Glomerular visceral epithelial cell (primary cell): ENCODE results near the gene AFF3.
A peak's percentile ranks its signal among the peaks of the same experiment; 100 is the strongest.

ENCODE experiments used
- DNase-seq: peaks from one replicate; pipeline ENCODE4 v3.0.0-alpha.2; 2016; ENCODE audit errors: extremely low spot score

Gene AFF3

GRCh38 chr2:100071335-100072043, 70.9 kb downstream of the AFF3 start:
- DNase-seq = no peak

GRCh38 chr2:100070078-100070477, 72.3 kb downstream of the AFF3 start:
- DNase-seq = no peak

GRCh38 chr2:100068395-100068794, 74.0 kb downstream of the AFF3 start:
- DNase-seq = no peak

GRCh38 chr2:100067784-100068183, 74.6 kb downstream of the AFF3 start:
- no peak for DNase-seq

GRCh38 chr2:100066856-100067255, 75.5 kb downstream of the AFF3 start:
- no peak for DNase-seq

- no peak for DNase-seq
Observed at GRCh38 chr2:100066246-100066645, 76.1 kb downstream of the AFF3 start.

- DNase-seq = no peak
Observed at GRCh38 chr2:100064592-100065428, 77.6 kb downstream of the AFF3 start.

- no peak for DNase-seq
Observed at GRCh38 chr2:100064165-100064564, 78.2 kb downstream of the AFF3 start.

GRCh38 chr2:100063459-100063953, 78.9 kb downstream of the AFF3 start:
- DNase-seq = no peak

GRCh38 chr2:100062336-100062735, 80.1 kb downstream of the AFF3 start:
- DNase-seq = no peak

GRCh38 chr2:100060875-100061274, 81.5 kb downstream of the AFF3 start:
- no peak for DNase-seq

- DNase-seq = no peak
Observed at GRCh38 chr2:100059638-100060037, 82.8 kb downstream of the AFF3 start.

- peak; percentile 39 for DNase-seq
Observed at GRCh38 chr2:100057901-100058261, 84.5 kb downstream of the AFF3 start.

GRCh38 chr2:100054426-100054825, 88.0 kb downstream of the AFF3 start:
- DNase-seq = no peak

GRCh38 chr2:100053087-100053885, 89.1 kb downstream of the AFF3 start:
- DNase-seq = no peak

GRCh38 chr2:100052650-100053049, 89.7 kb downstream of the AFF3 start:
- no peak for DNase-seq

- no peak for DNase-seq
Observed at GRCh38 chr2:100051253-100051652, 91.1 kb downstream of the AFF3 start.

- DNase-seq = no peak
Observed at GRCh38 chr2:100050685-100051084, 91.7 kb downstream of the AFF3 start.

- no peak for DNase-seq
Observed at GRCh38 chr2:100046961-100047947, 95.1 kb downstream of the AFF3 start.

- DNase-seq = no peak
Observed at GRCh38 chr2:100045000-100045399, 97.4 kb downstream of the AFF3 start.

GRCh38 chr2:100043891-100044255, 98.5 kb downstream of the AFF3 start:
- DNase-seq = no peak
